LNCAP (cell line): ENCODE measurements around the gene FSCN2.

Source experiments
- CTCF ChIP-seq: fragments of 450-650 bp; IDR thresholded peaks from 2 replicates; pipeline ENCODE4 v1.5.1; 2017; ENCODE audit warnings: mild to moderate bottlenecking

Gene FSCN2

GRCh38 chr17:81522491-81523401 is 5.4 kb upstream of the FSCN2 start:
- TF ChIP-seq CTCF, result no peak

DNA sequence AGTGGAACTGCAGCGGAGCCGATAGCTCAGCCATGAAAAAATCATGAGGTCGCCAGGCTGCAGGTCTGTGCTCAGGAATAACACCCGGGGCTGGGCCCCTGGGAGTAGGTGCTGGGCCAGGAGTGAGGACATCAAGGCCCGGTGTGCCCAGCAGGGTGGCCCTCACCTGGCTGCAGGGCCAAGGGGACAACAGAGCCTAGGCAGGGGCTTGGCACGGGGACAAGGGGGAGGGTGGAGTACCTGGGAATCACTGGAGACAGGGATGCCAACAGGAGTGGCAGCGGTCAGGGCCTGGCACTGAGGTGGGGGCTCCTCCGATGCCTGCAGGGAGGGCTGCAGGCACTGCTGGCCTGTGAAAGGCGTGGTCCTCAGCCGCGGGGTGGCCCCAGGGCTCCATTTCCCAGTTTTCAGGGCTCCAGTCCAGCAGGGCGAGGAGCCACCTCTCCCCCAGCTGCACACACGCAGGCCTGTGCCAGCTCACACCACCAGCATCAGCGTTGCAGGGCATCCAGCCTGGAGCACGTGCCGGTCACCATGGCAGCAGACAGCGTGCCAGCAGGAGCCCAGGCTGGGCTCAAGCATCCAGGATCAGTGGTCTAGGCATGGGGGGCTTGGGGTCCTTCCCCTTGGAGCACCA is 4.7 kb upstream of the FSCN2 start:
- TF ChIP-seq CTCF, result no peak

GRCh38 chr17:81524039-81524864 is 3.9 kb upstream of the FSCN2 start:
- no peak for TF ChIP-seq CTCF

DNA sequence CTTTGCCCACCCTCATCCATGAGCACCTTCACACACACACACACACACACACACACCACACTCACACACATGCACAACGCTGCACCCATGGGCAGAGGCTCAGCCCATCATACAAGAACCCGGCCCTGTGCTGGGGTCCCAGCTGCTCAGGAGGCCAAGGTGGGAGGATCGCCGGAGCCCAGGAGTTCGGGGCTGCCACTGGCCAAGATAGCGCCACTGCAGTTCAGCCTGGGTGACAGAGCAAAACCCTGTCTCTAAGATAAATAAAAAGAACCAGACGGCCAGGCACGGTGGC is 3.4 kb upstream of the FSCN2 start:
- no peak for TF ChIP-seq CTCF

- TF ChIP-seq CTCF, result no peak
Measured at GRCh38 chr17:81526662-81527571, 1.3 kb upstream of the FSCN2 start.

GRCh38 chr17:81528384-81528650 is 140 bp downstream of the FSCN2 start:
- TF ChIP-seq CTCF, result no peak
